SKM-1 (cell line): Measurements from ENCODE around the gene GLYATL1.
"Not testable (repeated sequence)": the region's sequence is repeated elsewhere in the genome, so short reads cannot be mapped to it uniquely, and the experiment has no call there.

Source experiments
- DNase-seq: peaks from one replicate; lab custom pipeline; 2025; ENCODE audit not compliant: unreplicated experiment; lab: John Stamatoyannopoulos, UW

The GLYATL1 gene

GRCh38 chr11:58994171-58994570, 54.9 kb downstream of the GLYATL1 start:
- no peak for DNase-seq

DNA sequence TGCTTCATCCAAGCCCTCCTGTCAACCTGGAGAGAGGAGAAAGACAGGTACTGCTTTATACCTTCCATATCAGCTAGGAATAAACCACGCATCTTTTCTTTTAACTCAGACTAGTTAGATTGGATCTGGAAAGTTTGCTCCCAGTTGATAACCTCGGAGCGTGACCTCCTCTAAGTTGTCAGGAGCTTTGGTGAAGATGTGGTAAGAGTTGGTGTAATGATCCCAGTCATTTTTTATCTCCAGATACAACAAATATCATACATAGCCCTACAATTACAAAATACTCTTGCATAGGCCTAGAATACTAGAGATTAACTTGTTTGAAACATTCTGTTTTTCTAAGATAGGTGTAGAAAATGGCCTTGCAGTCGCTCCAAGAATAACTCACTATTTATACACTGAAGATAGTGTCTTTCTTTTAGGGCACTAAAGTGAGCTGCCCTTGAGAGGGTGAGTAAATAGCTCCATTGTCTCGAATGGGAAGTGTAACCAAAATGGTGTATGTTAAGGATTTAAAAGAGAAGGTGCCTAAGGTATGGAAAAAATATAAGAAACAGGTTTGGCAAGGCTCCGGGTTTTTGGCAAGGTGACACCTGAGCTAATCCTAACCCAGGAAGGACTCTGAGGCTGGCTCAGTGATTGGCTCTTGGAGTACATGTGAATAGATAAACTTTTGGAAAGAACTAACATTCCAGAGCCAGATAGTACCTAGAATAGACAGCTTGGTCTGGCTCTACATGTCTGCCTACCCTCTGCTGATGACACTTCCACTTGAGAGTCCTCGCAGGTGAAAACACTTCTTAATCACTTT, 59.4 kb downstream of the GLYATL1 start:
- no peak for DNase-seq

DNA sequence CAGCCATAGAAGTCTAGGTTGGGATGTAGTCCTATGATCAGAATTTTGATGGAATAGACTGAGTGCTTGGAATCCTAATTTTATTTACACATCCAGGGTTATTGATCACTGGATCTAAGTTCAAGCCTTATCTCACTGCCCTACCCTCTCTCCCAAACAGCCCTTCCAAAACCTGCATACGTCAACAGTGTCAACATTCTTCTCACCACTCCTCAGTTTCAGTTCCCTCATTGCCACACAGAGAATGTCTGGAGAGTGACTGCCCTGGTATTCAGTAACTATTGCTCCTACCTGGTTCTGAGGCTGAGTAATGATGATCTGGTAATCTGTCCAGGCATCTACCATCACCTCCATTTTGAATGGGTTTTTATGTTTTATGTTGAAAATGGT, 60.0 kb downstream of the GLYATL1 start:
- no peak for DNase-seq

DNA sequence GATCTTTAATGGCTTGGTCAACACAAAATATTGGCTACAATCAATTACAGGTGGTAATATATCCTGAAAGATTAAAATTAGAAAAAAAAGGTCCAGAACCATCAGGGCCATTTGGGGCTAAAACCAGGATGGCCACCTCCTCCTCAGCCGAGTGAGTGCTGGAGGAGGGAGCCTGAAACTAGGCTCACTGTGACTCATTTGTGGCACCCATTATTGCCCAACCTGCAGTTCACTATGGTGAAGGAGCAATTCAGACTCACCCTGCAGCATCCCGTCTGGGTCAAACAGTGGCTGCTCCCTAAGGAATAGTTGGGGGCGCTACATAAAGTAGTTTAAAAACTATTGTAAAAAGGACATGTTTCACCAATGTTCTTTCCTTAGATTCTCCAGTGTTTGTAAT, 60.7 kb downstream of the GLYATL1 start:
- DNase-seq: no peak

DNA sequence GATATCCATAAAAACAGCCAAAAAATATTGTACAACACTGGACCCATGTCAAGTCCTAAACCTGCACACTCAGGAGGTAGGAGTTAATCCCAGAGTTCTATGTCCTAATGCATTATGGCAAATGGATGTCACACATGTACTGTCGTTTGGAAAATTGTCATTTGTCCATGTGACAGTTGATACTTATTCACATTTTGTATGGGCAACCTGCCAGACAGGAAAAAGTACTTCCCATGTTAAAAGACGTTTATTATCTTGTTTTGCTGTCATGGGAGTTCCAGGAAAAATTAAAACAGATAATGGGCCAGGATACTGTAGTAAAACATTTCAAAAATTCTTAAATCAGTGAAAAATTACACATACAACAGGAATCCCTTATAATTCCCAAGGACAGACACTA, 62.7 kb downstream of the GLYATL1 start:
- not testable (repeated sequence) for DNase-seq
